HEK293 (cell line): Measurements from ENCODE around the gene SBF2.
A peak's percentile ranks its signal among the peaks of the same experiment; 100 is the strongest.
"Not testable (repeated sequence)": the region's sequence is repeated elsewhere in the genome, so short reads cannot be mapped to it uniquely, and the experiment has no call there.

Source experiments
- CTCF ChIA-PET: fragments of 350-600 bp; formaldehyde crosslinking; extraction: SDS; loops from one replicate; lab custom pipeline; 2021; ENCODE audit warnings: antibody characterized with exemption; lab: Yijun Ruan, JAX
- POLR2A ChIA-PET: fragments of 300-600 bp; formaldehyde crosslinking; extraction: SDS; loops from one replicate; lab custom pipeline; 2020; ENCODE audit warnings: antibody characterized with exemption, inconsistent platforms; lab: Yijun Ruan, JAX
- H3K27ac ChIP-seq: fragments of 200-500 bp; sonication (Bioruptor generic); 2 replicates; pipeline ENCODE4 v1.5.1; 2014; ENCODE audit warnings: low read depth, low read length, control low read depth, inconsistent platforms; ENCODE audit errors: extremely low read depth
- H3K36me3 ChIP-seq, 2 experiments: fragments of 200-500 bp in 1 of 2; sonication (Bioruptor generic) in 1 of 2; 1 replicate in 1 of 2; 2 replicates in 1 of 2; pipeline ENCODE4 v1.5.1; 2014 to 2017; ENCODE audit warnings: inconsistent platforms in 2 of 2, low read length in 2 of 2; ENCODE audit not compliant: control insufficient read depth in 2 of 2, insufficient read depth in 1 of 2
- H3K4me1 ChIP-seq: fragments of 200-500 bp; sonication (Bioruptor generic); 2 replicates; pipeline ENCODE4 v1.5.1; 2014; ENCODE audit warnings: mild to moderate bottlenecking, low read length, inconsistent platforms; ENCODE audit not compliant: control insufficient read depth, insufficient read depth
- H3K4me3 ChIP-seq: 2 replicates; pipeline ENCODE4 v1.5.1; 2011; ENCODE audit warnings: low read depth, mild to moderate bottlenecking, control low read depth, low read length, moderate library complexity
- H3K9me3 ChIP-seq: fragments of 200-500 bp; sonication (Bioruptor generic); 2 replicates; pipeline ENCODE4 v1.5.1; 2014; ENCODE audit warnings: low read depth, low read length, inconsistent platforms; ENCODE audit not compliant: control insufficient read depth, insufficient read depth
- FEZF1 ChIP-seq: fragments of 450-650 bp; formaldehyde crosslinking; IDR thresholded peaks from 2 replicates; pipeline ENCODE4 v1.5.1; 2016; ENCODE audit warnings: missing biosample characterization, missing genetic modification characterization
- KLF16 ChIP-seq: fragments of 450-650 bp; formaldehyde crosslinking; IDR thresholded peaks from 2 replicates; pipeline ENCODE4 v1.5.1; 2017; ENCODE audit warnings: missing biosample characterization, missing genetic modification characterization
- OSR2 ChIP-seq: fragments of 450-650 bp; formaldehyde crosslinking; IDR thresholded peaks from 2 replicates; pipeline ENCODE4 v1.5.1; 2016; ENCODE audit warnings: missing biosample characterization, missing genetic modification characterization
- PRDM1 ChIP-seq: fragments of 450-650 bp; formaldehyde crosslinking; IDR thresholded peaks from 2 replicates; pipeline ENCODE4; 2016; ENCODE audit warnings: missing biosample characterization, missing genetic modification characterization
- SETDB1 ChIP-seq: IDR thresholded peaks from one replicate; pipeline ENCODE4 v1.6.1; 2017; ENCODE audit warnings: mild to moderate bottlenecking, low read length, moderate library complexity, mixed read lengths; ENCODE audit not compliant: insufficient read length
- ZEB2 ChIP-seq: fragments of 450-650 bp; formaldehyde crosslinking; IDR thresholded peaks from 2 replicates; pipeline ENCODE4 v1.5.1; 2016; ENCODE audit warnings: missing biosample characterization, missing genetic modification characterization
- ZNF2 ChIP-seq: fragments of 450-650 bp; formaldehyde crosslinking; IDR thresholded peaks from 2 replicates; pipeline ENCODE4 v1.5.1; 2016; ENCODE audit warnings: missing biosample characterization, missing genetic modification characterization
- ZNF48 ChIP-seq: fragments of 450-650 bp; formaldehyde crosslinking; IDR thresholded peaks from 2 replicates; pipeline ENCODE4 v1.5.1; 2016; ENCODE audit warnings: missing biosample characterization, missing genetic modification characterization
- ZNF585B ChIP-seq: fragments of 450-650 bp; formaldehyde crosslinking; IDR thresholded peaks from 2 replicates; pipeline ENCODE4 v1.5.1; 2016; ENCODE audit warnings: missing biosample characterization, missing genetic modification characterization
- ZNF843 ChIP-seq: fragments of 450-650 bp; formaldehyde crosslinking; IDR thresholded peaks from 2 replicates; pipeline ENCODE4 v1.5.1; 2016; ENCODE audit warnings: missing biosample characterization, missing genetic modification characterization
- TF ChIP-seq, protein P1 (sequence below): fragments of 450-650 bp; formaldehyde crosslinking; IDR thresholded peaks from 2 replicates; pipeline ENCODE4 v1.5.1; 2016; ENCODE audit warnings: missing biosample characterization, missing genetic modification characterization
- TF ChIP-seq, protein P2 (sequence below): fragments of 450-650 bp; formaldehyde crosslinking; conservative IDR thresholded peaks from 2 replicates; pipeline ENCODE4 v1.5.1; 2016; ENCODE audit warnings: low read depth, missing biosample characterization, missing genetic modification characterization
- TF ChIP-seq, protein P3 (sequence below): fragments of 450-650 bp; formaldehyde crosslinking; IDR thresholded peaks from 2 replicates; pipeline ENCODE4 v1.5.1; 2016; ENCODE audit warnings: missing biosample characterization, missing genetic modification characterization, borderline replicate concordance
- TF ChIP-seq, protein P4 (sequence below): fragments of 450-650 bp; formaldehyde crosslinking; IDR thresholded peaks from 2 replicates; pipeline ENCODE4 v1.5.1; 2016; ENCODE audit warnings: missing biosample characterization, missing genetic modification characterization

The SBF2 gene

DNA sequence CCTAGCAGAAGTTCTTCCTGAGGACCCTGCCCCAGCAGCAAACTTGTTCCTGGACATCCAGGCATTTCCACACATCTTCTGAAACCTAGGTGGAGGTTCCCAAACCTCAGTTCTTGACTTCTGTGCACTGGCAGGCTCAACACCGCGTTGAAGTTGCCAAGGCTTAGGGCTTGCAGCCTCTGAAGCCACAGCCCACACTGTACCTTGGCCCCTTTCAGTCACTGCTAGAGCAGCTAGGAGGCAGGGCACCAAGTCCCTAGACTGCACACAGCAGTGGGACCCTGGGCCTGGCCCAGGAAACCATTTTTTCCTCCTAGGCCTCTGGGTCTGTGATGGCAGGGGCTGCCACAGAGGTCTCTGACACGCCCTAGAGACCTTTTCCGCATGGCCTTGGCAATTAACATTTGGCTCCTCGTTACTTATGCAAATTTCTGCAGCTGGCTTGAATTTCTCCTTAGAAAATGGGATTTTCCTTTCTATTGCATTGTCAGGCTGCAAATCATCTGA lies 159.0 kb downstream of the SBF2 start:
- Histone ChIP-seq H3K36me3 (no peaks in the 10 kb centered on the region), H3K27ac (no peak overlapping the region), H3K9me3 (no peaks in the 10 kb centered on the region), H3K4me1 (no peaks in the 10 kb centered on the region), H3K4me3 (no peak overlapping the region)
- ChIA-PET CTCF (no interaction called here), POLR2A (no interaction called here)
- TF ChIP-seq OSR2: no peak
- no peak for TF ChIP-seq ZNF843 (tag by site-specific recombination)
- TF ChIP-seq, protein P1, sequence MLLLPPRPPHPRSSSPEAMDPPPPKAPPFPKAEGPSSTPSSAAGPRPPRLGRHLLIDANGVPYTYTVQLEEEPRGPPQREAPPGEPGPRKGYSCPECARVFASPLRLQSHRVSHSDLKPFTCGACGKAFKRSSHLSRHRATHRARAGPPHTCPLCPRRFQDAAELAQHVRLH (tag by site-specific recombination): no peak
- TF ChIP-seq ZNF2 (tag by site-specific recombination): no peak
- TF ChIP-seq ZEB2 (tag by site-specific recombination): no peak
- TF ChIP-seq, protein P2, sequence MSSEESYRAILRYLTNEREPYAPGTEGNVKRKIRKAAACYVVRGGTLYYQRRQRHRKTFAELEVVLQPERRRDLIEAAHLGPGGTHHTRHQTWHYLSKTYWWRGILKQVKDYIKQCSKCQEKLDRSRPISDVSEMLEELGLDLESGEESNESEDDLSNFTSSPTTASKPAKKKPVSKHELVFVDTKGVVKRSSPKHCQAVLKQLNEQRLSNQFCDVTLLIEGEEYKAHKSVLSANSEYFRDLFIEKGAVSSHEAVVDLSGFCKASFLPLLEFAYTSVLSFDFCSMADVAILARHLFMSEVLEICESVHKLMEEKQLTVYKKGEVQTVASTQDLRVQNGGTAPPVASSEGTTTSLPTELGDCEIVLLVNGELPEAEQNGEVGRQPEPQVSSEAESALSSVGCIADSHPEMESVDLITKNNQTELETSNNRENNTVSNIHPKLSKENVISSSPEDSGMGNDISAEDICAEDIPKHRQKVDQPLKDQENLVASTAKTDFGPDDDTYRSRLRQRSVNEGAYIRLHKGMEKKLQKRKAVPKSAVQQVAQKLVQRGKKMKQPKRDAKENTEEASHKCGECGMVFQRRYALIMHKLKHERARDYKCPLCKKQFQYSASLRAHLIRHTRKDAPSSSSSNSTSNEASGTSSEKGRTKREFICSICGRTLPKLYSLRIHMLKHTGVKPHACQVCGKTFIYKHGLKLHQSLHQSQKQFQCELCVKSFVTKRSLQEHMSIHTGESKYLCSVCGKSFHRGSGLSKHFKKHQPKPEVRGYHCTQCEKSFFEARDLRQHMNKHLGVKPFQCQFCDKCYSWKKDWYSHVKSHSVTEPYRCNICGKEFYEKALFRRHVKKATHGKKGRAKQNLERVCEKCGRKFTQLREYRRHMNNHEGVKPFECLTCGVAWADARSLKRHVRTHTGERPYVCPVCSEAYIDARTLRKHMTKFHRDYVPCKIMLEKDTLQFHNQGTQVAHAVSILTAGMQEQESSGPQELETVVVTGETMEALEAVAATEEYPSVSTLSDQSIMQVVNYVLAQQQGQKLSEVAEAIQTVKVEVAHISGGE: no peak
- no peak for TF ChIP-seq PRDM1 (tag by site-specific recombination)
- TF ChIP-seq KLF16: no peak
- TF ChIP-seq, protein P3, sequence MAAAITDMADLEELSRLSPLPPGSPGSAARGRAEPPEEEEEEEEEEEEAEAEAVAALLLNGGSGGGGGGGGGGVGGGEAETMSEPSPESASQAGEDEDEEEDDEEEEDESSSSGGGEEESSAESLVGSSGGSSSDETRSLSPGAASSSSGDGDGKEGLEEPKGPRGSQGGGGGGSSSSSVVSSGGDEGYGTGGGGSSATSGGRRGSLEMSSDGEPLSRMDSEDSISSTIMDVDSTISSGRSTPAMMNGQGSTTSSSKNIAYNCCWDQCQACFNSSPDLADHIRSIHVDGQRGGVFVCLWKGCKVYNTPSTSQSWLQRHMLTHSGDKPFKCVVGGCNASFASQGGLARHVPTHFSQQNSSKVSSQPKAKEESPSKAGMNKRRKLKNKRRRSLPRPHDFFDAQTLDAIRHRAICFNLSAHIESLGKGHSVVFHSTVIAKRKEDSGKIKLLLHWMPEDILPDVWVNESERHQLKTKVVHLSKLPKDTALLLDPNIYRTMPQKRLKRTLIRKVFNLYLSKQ (tag by site-specific recombination): no peak
- TF ChIP-seq ZNF48 (tag by site-specific recombination): no peak
- peak; percentile 57 for TF ChIP-seq SETDB1
- TF ChIP-seq ZNF585B (tag by site-specific recombination): peak; percentile 94

DNA sequence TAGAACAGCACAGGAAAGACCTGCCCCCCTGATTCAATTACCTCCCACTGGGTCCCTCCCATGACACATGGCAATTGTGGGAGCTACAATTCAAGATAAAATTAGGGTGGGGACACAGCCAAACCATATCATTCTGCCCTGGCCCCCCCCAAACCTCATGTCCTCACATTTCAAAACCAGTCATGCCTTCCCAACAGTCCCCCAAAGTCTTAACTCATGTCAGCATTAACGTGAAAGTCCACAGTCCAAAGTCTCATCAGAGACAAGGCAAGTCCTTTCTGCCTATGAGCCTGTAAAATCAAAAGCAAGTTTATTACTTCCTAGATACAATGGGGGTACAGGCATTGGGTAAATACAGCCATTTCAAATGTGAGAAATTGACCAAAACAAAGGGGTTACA lies 159.8 kb downstream of the SBF2 start:
- H3K4me3 ChIP-seq, H3K4me1 ChIP-seq, CTCF ChIA-PET, POLR2A ChIA-PET, H3K27ac ChIP-seq, H3K36me3 ChIP-seq, H3K9me3 ChIP-seq: not testable (repeated sequence)

DNA sequence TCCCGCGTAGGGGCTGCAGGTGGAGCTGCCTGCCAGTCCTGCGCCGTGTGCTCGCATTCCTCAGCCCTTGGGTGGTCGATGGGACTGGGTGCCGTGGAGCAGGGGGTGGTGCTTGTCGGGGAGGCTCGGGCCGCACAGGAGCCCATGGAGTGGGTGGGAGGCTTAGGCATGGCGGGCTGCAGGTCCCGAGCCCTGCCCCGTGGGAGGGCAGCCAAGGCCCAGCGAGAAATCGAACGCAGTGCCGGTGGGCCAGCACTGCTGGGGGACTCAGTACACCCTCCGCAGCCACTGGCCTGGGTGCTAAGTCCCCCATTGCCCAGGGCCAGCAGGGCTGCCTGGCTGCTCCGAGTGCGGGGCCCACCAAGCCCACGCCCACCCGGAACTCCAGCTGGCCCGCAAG lies 160.8 kb downstream of the SBF2 start:
- POLR2A ChIA-PET, H3K4me3 ChIP-seq, H3K9me3 ChIP-seq, H3K27ac ChIP-seq, H3K4me1 ChIP-seq, H3K36me3 ChIP-seq: not testable (repeated sequence)
- CTCF ChIA-PET: interaction anchor here (0.6 kb wide), 1 partner anchor 83 kb away, joined by 3 read pairs; no protein-coding TSS in a partner anchor

DNA sequence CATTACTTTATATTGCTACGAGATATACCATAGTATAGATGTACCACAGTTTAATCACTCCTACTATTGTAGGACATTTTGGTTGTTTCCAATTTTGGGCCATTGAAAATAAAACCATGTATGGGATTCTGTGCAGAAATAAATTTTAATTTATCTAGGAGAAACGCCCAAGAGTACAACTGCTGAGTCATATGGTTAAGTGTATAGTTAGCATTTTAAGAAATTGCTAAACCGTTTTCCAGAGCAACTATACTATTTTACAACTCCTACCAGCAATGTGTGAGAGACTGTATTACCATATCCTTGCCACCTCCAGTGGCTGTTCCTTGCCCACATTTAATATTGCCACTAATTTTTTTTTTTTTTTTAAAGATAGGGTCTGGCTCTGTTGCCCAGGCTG lies 163.1 kb downstream of the SBF2 start:
- no peak overlapping the region for H3K4me3 ChIP-seq
- H3K36me3 ChIP-seq: no peaks in the 10 kb centered on the region
- H3K27ac ChIP-seq: no peak overlapping the region
- no peaks in the 10 kb centered on the region for H3K9me3 ChIP-seq
- ChIA-PET CTCF (interaction anchor here (0.6 kb wide), 1 partner anchor 13 kb away, joined by 3 read pairs; no protein-coding TSS in a partner anchor), POLR2A (no interaction called here)
- TF ChIP-seq FEZF1 (tag by site-specific recombination): no peak
- TF ChIP-seq, protein P4, sequence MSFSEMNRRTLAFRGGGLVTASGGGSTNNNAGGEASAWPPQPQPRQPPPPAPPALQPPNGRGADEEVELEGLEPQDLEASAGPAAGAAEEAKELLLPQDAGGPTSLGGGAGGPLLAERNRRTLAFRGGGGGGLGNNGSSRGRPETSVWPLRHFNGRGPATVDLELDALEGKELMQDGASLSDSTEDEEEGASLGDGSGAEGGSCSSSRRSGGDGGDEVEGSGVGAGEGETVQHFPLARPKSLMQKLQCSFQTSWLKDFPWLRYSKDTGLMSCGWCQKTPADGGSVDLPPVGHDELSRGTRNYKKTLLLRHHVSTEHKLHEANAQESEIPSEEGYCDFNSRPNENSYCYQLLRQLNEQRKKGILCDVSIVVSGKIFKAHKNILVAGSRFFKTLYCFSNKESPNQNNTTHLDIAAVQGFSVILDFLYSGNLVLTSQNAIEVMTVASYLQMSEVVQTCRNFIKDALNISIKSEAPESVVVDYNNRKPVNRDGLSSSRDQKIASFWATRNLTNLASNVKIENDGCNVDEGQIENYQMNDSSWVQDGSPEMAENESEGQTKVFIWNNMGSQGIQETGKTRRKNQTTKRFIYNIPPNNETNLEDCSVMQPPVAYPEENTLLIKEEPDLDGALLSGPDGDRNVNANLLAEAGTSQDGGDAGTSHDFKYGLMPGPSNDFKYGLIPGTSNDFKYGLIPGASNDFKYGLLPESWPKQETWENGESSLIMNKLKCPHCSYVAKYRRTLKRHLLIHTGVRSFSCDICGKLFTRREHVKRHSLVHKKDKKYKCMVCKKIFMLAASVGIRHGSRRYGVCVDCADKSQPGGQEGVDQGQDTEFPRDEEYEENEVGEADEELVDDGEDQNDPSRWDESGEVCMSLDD (tag by site-specific recombination): no peak
- H3K4me1 ChIP-seq: no peaks in the 10 kb centered on the region

DNA sequence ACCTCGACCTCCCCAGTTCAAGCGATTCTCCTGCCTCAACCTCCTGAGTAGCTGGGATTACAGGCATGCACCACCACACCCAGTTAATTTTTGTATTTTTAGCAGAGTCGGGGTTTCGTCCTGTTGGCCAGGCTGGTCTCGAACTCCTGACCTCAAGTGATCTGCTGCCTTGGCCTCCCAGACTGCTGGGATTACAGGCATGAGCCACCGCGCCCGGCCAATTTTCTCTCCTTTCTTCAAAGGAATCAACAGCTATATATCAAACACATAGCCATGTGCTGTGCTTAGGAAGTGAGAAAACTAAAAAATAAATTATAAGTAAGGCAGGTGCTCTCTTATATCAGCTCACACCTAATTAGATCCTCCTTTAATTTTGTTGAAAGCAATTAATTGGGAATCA lies 164.8 kb downstream of the SBF2 start:
- H3K4me3 ChIP-seq, POLR2A ChIA-PET, H3K27ac ChIP-seq, H3K4me1 ChIP-seq, CTCF ChIA-PET, H3K9me3 ChIP-seq, H3K36me3 ChIP-seq: not testable (repeated sequence)
